Measurements from ENCODE around the gene RNF208.
A peak's percentile ranks its signal among the peaks of the same experiment; 100 is the strongest.

RNF208 gene

DNA sequence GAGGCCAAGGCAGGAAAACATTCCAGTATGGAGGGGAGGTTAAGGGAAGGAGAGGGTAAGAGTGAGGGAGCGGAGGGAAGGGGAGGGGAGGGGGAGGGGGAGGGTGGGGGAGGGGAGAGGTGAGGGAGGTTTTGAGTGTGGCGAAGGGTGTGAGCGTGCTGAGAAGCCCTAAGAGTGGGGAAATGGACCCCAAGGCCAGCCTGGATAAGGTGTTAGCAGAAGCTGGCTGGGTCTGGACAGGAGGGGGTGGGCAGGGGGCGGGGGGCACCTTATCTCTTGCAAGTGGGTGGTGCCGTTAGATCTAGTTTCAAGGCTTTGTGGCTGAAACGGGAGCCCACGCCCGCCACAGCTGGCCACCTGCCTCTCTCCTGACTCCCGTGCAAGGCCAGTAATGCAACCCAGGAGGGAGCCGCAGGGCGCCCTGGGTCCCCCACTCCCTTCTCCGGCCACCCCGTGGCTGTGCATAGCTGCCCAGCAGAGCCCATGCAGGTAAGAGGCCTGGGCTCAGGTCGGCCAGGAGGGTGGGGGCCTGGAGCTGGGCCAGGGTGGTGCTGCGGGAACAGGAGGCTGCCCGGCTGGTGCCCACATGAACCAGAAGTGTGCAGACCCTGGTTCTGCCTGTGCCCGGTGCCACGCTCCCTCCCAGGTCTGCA lies 5.9 kb upstream of the RNF208 start:
- DNase-seq (ENCODE audit: low read depth, low spot score), result no peak

- DNase-seq (ENCODE audit: low read depth, low spot score), result peak; percentile 87
Observed at GRCh38 chr9:137227054-137227852, 5.2 kb upstream of the RNF208 start, which contains the start of gene RNF224. Gene RNF224 (plus strand): TSS chr9:137227502. CDS start chr9:137228336, 834 bp downstream.

DNA sequence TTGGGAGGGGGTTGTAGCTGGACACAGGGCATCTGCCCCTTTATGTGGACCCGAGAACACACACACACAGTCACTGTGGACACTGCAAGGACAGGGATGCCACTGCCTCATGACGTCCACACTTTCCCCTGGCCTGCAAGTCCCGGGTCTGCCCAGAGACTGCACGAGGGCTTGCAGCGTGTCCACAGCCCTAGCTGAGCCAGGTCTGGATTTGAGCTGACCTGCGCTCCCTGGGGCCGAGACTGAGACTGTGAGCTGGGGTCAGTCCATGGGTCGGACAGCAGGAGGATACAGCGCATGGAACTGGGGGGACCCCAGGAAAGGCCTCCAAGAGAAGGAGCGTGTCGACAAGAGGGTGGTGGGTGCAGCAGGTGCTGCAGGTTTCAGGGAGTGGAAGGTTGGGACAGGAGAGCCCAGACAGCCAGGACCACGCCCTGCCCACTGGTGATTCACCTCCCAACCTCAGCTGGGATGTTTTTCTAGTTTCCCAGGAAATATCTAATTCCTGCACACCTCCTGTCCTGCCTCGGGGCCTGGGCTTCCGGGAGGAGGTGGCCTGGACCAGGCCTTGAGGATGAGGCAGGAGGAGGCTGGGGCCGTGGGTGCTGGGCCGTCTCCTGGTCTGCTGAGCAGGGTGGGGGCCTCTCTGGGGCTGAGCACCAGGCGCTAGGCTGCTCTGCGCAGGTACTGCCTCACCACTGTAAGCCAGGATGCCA lies 4.5 kb upstream of the RNF208 start:
- no peak for DNase-seq (ENCODE audit: low read depth, low spot score)

GRCh38 chr9:137225699-137226331 lies 3.8 kb upstream of the RNF208 start:
- no peak for DNase-seq (ENCODE audit: low read depth, low spot score)

DNA sequence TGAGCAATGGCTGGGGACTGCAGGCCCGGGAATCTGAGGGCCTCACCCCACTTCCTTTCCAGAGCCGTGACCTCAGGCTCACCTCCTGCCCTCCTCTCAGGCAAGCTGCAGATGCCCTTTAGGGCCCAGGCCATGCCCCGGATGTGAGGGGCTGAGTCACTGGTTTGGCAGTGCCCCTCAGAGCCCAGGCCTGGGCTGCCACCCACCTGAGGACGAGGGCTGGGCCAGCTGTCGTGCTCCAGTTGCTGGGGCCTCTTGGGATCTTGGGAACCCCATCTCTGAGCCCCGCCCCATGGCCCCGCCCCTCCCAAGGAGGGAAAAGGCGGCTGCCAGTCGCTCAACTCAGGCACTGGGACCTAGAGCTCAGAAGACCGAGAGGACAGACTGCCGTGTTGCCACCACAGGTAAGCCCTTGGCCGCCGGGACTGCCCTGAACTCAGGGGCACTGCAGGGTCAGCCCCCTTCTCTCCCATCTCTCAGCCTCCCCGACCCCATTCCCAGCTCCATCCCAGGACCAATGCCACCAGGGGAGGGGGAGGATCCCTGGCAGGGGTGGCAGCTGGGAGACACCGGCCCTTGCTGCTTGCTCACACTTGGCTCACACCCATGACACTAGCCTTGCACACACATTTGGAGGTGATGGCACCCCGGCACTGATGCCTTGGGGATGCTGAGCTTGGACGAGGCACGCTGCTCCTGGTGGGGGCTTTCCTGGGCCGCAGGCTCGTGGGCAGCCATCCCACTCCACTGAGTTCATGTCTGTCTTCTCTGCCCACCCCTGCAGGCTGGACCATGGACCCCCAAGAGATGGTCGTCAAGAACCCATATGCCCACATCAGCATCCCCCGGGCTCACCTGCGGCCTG lies 3.0 kb upstream of the RNF208 start, which contains the start of gene CYSRT1:
Gene CYSRT1 (plus strand): TSS at position 345 of the 865 bp plus-strand sequence. CDS start 448 bp downstream, at position 793.
- DNase-seq (ENCODE audit: low read depth, low spot score), result no peak

- DNase-seq (ENCODE audit: low read depth, low spot score), result peak; percentile 96
Observed at GRCh38 chr9:137223078-137223970, 1.3 kb upstream of the RNF208 start.

- no peak for DNase-seq (ENCODE audit: low read depth, low spot score)
Observed at GRCh38 chr9:137221506-137222111, 431 bp downstream of the RNF208 start.

DNA sequence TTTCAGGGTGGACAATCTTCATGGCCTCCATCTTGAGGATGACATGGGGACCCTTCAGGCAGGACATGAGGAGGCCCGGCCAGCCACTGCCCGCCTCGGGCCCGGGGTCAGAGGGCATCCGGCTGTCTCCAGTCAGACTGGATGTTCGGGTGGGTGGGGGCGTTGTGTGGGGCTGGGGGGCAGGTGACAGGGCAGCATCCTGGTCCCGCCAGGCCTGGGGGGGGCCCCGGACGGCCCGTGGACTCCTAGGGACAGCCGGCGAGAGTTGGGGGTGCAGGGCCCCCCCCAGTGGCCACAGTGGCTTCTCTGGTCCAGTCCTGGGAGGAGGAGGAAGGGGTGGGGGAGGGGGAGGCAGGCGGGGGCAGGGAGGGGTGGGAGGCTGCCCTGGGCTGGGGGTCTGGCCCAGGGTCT lies 940 bp downstream of the RNF208 start:
- no peak for DNase-seq (ENCODE audit: low read depth, low spot score)

DNA sequence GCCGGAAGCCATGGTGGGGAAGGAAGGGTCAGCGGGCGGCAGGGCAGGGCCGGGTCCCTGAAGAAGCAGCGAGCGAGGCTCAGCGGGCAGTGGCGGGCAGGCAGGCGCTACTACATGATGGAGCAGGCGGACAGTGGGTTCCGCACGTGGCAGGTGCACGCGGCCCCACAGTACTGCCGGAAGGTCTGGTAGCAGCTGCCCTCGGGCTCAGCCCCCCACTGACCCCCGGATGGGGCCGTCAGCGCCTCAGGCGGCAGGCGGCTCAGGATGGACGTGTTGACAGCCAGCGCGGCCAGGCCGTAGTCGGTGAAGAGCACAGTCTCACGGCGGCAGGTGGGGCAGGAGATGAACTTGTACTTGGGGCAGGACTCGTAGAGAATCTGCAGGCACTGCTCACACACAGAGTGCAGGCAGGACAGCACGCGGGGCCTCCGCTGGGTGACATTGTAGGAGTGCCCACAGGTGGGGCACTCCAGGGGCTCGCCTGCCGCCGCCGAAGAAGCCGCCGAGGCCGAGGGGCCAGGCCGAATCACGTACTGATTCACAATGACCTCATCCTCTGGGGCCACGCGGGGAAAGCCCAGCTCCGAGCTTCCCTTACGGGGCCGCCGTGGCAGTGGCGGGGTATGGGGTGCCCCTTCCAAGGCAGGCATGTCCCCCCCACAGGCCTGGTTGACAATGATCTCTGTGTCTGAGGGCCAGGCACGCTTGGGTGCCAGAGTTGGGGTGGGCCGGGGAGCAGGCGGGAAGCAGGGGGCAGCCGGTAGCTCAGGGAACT lies 1.5 kb downstream of the RNF208 start:
- DNase-seq (ENCODE audit: low read depth, low spot score), result no peak

DNA sequence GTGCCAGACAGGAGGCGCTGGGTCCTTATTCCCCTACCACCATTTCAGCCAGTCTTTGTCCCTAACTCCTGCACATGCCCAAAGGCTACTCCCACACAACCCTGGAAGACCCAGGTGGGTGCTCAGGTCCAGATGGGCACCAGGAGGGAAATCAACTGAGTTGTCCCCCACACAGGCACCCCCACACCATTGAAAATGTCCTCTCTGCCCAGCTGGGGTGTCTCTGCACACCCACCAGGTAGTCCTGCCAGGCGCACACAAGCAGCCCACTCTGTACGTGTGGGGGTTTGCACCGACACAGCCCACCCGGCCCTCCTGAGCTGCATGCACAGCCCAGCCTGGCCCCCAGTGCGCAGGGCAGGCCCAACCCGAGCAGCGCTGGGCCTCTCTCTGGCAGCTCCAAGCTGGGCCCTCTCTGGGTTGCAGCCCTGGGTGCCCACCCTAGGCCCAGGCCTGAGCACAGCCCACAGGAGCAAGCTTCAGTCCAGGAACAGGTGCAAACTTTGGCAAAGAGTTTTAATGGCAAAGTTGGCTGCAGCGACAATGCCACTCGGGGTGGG lies 2.2 kb downstream of the RNF208 start:
- no peak for DNase-seq (ENCODE audit: low read depth, low spot score)

DNA sequence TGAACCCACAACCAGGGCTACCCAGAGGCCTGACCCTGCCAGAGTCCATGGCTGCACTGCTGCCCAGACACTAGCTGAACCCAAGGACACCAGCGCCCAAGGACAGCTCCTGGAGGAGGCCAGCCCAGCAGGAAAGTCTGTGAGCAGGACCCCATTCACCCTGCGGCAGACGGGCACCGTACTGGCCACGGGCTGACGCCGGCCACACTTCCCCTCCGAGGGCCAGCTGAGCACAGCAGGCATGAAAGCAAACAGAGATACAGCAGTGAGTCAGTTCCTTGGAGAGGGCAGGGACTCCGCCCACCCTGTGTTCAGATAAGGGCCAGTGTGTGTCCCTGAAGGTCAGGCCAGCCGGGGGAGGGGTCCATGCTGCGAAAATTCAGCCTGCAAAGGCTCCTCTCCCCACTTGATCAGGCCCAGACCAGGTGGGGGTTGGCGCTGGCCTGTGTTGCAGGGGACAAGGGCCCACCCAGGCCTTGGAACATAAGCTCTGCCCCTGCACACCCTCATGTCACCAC lies 3.2 kb downstream of the RNF208 start:
- peak; percentile 51 for DNase-seq (ENCODE audit: low read depth, low spot score)

- DNase-seq (ENCODE audit: low read depth, low spot score), result no peak
Observed at GRCh38 chr9:137218212-137218753, 3.8 kb downstream of the RNF208 start.

- DNase-seq (ENCODE audit: low read depth, low spot score), result peak; percentile 85
Observed at GRCh38 chr9:137217276-137218211, 4.5 kb downstream of the RNF208 start.

DNA sequence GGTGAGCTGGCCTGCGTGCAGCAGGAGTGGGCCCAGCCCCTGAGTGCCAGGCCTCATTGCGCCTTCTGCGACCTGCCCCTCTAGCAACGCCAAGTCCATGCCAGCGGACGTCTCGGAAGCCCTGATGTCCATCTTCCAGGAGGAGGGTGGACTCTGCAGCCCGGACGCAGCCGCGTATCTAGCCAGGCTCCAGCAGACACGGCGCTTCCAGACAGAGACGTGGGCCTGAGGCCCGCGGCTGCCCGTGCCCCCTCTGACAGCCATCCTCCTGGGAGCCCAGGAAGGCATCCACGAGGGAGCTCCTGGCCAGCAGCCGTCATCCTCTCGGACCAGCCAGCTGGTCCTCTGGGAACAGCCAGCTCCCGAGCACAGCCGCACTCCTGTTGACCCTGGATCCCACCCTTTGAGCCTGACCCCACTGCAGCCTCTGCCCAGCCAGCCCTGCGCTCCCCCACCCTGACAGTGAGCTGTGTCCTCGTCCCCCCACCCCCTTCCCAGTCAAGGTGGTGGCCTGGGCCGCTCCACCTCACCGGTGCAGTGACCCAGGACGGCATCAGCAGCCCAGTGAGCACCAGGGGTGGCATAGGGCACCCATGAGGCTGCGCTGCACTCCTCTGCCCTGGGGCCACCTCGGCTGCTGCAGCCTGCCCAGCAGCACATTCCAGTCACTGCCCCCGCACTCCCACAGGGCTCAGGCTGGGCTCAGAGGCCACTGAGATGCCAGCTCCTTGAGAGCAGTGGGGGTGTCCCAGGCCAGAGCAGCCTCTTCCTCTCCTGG lies 5.7 kb downstream of the RNF208 start:
- no peak for DNase-seq (ENCODE audit: low read depth, low spot score)

DNA sequence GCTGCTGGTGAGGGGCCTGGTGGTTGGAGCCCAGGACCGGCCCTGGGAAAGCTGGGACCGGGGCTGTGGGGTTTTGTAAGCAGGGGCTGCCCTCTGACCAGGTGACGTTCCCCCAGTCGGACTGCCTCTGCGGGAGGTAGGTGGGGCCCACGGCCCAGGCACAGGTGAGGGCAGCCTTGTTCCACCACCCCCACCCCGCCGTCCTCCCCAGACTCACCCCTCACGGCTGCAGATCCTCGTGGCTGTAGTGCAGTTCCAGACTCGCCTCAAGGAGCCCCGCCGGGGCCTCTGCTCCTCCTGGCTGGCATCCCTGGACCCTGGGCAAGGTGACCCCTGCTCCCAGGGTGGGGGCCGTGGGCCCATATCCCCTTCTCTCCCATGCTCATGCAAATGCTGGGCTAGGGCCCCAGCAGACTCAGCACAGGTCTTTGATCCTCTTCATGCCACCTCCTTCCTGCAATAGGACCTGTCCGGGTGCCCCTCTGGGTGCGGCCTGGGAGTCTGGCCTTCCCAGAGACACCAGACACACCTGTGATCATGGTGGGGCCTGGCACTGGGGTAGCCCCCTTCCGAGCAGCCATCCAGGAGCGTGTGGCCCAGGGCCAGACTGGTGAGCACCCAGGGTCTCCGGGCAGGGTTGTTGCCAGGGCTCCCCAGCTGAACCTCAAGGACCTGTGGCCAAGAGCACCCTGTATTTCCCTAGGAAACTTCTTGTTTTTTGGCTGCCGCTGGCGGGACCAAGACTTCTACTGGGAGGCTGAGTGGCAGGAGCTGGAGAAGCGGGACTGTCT lies 6.6 kb downstream of the RNF208 start:
- DNase-seq (ENCODE audit: low read depth, low spot score), result no peak

Data from ELF-1 (cell line).